Tibial nerve (tissue), 4 donors: Measurements from ENCODE around the gene HYI.

Experiments
- EP300 ChIP-seq, 2 donors: sonication (generic); formaldehyde crosslinking; IDR thresholded peaks; one replicate each; pipeline ENCODE4 v1.6.1; 2017; ENCODE audit warnings: antibody characterized with exemption in 2 of 2, mild to moderate bottlenecking in 1 of 2
- POLR2A ChIP-seq, 2 donors: fragments of 450-650 bp; IDR thresholded peaks; one replicate each; pipeline ENCODE4 v1.6.1; 2017; ENCODE audit warnings: antibody characterized with exemption in 2 of 2, mild to moderate bottlenecking in 2 of 2, moderate library complexity in 2 of 2
- TF ChIP-seq, protein P1 (sequence below), 5 experiments: fragments of 200-600 bp in 3 of 5; fragments of 450-650 bp in 2 of 5; sonication (generic) in 3 of 5; IDR thresholded peaks; one replicate each; pipeline ENCODE4 v1.5.1; 2016 to 2019; ENCODE audit warnings: antibody characterized with exemption in 5 of 5, mild to moderate bottlenecking in 3 of 5, moderate library complexity in 2 of 5

- TF ChIP-seq, protein P1, sequence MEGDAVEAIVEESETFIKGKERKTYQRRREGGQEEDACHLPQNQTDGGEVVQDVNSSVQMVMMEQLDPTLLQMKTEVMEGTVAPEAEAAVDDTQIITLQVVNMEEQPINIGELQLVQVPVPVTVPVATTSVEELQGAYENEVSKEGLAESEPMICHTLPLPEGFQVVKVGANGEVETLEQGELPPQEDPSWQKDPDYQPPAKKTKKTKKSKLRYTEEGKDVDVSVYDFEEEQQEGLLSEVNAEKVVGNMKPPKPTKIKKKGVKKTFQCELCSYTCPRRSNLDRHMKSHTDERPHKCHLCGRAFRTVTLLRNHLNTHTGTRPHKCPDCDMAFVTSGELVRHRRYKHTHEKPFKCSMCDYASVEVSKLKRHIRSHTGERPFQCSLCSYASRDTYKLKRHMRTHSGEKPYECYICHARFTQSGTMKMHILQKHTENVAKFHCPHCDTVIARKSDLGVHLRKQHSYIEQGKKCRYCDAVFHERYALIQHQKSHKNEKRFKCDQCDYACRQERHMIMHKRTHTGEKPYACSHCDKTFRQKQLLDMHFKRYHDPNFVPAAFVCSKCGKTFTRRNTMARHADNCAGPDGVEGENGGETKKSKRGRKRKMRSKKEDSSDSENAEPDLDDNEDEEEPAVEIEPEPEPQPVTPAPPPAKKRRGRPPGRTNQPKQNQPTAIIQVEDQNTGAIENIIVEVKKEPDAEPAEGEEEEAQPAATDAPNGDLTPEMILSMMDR (IDR thresholded peaks at IDR 0.05): no peak
- TF ChIP-seq POLR2A (IDR thresholded peaks at IDR 0.05): no peak
- TF ChIP-seq EP300 (IDR thresholded peaks at IDR 0.05): no peak
These were observed 4.6 kb downstream of the HYI start for GRCh38 chr1:43448955-43449707.
